HuH-7 (cell line): Measurements from ENCODE around the gene ACAA2.
A peak's percentile ranks its signal among the peaks of the same experiment; 100 is the strongest.
"Not testable (repeated sequence)": the region's sequence is repeated elsewhere in the genome, so short reads cannot be mapped to it uniquely, and the experiment has no call there.

Source experiments
- DNase-seq: peaks from one replicate; pipeline ENCODE4 v3.0.0; 2011; ENCODE audit warnings: low spot score

ACAA2 gene

DNA sequence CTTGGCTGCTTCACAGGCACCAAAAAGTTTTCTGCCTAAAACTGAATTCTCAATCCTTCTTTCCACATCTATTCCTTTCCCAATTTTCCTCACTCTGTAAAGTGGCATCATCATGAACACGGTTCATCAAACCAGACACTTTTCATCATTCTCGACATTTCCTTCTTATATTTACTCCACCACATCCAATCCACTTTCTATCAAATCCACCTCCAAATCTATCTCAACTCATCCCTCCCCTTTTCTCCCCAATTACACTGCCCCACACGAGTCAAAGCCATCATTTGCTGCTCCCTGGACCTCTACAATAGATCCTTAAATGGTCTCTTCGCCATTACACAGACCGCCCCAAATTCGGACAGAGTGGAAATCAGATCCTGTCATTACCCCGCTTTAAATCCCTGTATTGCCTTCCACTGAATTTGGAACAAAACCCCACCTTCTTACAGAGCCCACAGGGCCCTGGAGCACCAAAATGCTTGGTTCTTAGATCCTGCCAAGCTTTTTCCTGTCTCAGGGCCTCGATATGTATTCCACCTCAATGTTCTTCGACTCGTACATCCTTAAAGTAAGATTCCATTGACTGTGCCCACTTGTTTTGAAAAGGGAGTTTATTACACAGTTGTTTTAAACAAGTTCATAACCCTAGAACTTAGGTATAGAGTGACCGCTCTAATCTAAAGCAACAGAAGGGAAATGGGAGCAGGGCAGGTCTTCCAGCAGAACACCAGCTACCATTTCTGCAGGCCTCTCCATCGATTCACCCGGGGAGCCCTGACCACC is 856 bp downstream of the ACAA2 start:
- no peak for DNase-seq

DNA sequence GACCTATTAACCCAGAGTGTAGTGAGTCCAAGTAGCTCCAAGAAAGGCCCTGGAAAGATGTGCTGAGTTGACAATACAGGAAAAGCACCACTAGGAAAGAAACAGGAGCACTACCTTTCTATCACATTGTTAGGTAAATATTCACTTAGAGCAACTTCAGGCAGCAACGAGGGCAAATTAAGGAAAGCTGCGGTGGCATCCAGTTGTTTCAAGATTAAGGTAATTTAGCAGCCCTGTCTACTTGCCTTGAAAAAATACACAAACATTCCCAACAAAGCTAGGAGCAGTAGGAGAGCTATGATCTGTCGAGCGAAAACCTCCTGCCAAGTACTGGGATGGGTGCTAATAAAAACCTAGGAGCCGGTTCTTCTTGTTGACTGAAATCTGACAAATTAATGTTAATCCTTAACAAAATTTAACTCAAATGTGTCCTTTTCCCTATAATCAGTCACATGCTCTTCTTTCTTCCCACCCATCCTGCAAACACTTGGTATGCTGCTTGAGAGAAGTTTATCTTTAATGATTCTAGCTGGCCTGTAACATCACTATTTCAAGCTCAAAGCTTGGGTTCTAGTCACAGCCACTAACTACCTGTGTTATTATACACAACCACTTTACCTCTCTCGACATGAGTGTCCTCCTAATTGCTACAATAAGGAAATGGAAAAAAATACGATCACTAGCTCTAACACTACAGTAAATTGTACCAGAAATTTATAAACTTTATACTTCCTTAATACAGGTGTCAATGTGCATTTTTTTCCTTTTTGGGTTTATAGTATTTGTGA is 2.0 kb downstream of the ACAA2 start:
- DNase-seq: no peak

- DNase-seq: not testable (repeated sequence)
Measured at GRCh38 chr18:49808553-49809191, 4.7 kb downstream of the ACAA2 start.

DNA sequence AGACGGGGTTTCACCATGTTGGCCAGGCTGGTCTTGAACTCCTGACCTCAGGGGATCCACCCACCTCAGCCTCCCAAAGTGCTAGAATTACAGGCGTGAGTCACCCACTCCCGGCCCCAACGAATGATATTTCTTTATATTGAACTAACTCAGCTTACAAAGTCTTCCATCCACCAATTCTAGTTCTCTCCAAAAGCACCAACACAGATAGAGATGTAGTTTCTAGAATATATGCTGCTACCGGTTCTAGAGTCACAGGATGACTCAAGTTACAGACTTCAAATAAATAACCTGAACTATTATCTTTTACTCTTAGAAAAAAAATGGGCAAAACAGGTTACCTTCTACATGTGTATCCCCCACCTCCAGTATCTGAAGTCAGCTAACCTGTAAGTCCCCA is 9.2 kb downstream of the ACAA2 start:
- DNase-seq: no peak

DNA sequence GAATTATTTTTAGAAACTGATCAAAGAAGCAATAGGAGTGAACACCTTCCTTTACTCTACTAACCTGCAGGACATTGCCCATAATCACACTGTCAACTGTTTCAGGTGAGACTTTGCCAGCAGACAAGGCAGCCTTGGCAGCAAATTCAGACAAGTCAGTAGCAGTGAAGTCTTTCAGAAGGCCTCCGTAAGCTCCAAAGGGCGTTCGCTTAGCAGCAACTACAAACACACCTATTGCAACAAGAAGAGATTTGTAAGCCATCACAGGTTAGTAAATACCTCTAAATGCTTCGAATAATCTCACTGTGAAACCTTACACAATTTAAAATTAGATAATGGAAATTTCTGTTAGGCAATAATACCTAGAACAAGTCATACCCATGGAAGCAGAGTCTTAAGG is 10.7 kb downstream of the ACAA2 start:
- no peak for DNase-seq

- not testable (repeated sequence) for DNase-seq
Measured at GRCh38 chr18:49800491-49800890, 12.8 kb downstream of the ACAA2 start.

- DNase-seq: not testable (repeated sequence)
Measured at GRCh38 chr18:49799806-49800205, 13.5 kb downstream of the ACAA2 start.

- no peak for DNase-seq
Measured at GRCh38 chr18:49798001-49798400, 15.3 kb downstream of the ACAA2 start.

DNA sequence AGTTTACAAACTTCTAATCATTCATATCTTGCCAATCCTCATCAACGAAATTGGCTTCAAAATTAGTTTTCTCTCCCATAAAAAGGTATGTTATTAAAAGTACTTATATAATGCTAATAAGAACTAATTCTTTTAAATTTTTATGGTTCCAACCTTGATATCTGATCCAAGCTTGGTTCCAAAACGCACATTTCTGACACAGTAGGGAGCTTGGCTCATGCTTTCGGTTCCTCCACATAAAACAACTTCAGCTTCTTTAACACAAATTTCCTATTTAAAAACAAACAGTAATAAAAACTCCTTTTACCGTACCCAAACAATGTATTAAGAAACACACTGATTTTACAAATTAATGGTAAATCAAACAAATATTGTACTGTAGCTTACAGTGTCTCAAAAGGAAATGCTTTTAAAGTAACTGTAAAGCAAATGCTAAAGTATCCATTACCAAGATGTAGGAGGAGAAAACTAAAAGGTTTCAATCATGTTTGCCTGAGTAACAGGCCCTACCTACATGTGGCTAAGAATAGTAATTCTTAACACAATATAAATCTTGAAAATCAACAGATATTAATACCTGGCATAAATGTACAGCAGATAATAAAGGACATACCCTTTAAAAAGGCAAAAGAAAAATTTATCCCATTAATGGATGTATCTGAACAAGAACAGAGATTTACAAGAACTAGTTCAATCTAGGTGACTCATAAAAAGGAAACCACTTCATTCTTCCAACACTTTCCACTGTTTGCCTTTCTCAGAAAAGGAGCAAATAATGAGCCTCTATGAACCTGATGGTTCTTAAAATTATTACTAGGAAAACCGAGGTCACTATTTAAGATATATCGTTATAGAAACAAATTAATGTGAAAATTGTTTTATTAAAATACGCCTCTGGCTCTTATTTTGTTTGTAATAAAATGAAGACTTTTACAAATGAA is 17.5 kb downstream of the ACAA2 start:
- DNase-seq: no peak

- no peak for DNase-seq
Measured at GRCh38 chr18:49794743-49795142, 18.6 kb downstream of the ACAA2 start.

- DNase-seq: not testable (repeated sequence)
Measured at GRCh38 chr18:49789560-49790134, 23.7 kb downstream of the ACAA2 start.

DNA sequence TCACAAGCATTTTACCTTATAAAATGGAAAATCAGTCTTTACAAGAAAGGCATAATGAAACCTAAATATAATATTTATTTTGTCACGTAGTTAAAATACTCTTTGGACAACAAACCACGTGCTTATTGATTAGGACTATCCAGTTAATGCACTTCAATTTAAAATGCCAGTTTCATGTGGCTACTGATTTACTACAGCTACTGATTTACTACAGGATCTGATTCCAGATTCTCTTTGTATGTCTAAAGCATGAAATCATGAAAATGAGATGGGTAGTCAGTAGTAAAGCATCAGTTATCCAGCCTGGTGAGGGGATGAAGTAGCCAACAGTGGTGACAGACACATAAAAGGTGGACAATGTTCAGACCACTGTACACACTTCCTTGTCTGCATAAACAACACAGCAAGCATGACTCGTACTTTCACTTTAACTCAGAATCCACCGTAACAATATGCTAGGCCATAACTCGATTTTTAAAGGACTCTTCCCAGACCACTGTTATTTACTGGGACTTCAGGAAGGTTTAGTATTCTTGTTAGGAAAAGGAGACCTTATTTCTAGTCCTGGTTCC is 24.9 kb downstream of the ACAA2 start:
- DNase-seq: no peak

DNA sequence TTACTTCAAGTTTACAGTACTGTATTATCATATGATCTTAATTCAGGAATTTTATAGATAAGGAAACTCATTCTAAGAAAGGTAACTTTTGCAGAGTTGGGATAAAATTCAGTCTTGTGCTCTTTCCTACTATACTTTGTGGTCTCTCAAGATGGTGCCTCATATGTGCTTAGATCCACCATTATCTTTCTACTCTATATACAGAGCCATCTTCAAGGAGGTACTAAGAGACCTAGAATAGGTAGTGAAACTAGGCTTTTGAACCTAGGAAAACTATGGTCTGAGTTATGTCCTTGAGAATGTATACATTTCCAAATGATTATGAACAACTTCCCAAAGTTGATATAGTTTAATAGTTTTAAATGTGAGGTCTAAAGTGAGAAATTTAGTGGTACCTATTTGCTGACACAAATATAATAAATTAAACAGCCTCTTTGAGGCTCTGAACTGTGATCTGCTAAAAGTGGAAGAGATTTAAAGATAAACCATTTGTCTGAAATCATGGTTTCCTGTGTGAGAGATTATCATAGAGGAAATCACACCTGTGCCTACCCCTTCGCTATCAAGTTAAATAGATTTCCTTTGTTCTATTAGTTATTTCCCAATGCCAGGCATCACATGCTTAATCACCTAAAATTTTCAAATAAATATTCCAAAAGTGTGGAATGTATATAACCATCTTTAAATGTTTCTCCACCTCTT is 27.2 kb downstream of the ACAA2 start:
- no peak for DNase-seq

DNA sequence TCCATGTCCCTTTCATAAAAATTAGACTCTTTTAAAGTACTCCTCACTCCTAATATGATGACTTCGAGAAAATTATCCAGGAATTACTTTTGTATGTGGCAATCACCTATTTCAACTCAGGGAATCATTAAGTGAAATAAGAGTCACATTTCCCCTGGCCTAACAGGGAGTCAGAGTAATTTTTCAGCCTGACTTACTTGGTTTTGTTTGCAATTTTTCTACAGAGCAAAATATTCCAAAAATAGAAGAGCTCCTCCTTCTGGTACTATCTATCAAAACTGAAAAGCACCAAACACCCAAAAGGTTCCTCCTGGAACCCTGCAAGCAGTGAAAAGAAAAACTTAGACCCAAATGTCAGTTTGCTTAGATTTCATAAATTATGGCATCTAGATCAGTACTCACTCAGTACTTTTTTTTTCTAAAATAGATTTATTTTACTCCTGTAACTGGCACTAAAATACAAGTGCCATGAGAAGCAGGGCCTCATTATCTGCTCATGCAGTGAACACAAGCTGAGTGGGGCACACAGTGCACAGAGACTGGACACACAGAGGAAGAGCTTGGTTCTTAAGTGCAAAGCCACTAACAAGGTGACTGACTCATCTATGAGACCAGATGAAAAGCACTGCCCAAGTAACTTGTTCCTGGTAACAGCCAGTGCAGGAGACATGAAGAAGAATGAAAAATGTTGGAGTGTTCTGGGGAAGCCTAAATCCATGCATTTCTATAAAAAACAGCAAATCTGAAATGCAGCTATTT is 28.7 kb downstream of the ACAA2 start:
- DNase-seq: no peak

DNA sequence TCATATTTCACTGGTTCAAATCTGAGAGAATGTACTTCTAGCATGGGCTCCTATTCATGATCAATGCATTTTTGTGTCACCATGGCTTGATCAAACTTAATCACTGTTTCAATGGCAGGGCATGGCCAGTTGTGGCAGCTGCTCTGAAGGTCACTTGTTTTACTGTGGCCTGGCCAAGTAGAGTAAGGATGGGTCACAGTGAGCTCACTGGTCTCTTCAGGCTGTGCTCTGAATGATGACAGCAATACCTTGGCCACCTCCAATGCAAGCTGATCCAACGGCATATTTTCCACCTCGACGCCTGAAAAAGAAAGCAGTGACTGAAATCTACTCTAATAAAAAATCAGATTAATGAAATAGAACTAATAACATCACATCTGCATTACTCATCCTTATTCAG is 29.7 kb downstream of the ACAA2 start:
- not testable (repeated sequence) for DNase-seq

DNA sequence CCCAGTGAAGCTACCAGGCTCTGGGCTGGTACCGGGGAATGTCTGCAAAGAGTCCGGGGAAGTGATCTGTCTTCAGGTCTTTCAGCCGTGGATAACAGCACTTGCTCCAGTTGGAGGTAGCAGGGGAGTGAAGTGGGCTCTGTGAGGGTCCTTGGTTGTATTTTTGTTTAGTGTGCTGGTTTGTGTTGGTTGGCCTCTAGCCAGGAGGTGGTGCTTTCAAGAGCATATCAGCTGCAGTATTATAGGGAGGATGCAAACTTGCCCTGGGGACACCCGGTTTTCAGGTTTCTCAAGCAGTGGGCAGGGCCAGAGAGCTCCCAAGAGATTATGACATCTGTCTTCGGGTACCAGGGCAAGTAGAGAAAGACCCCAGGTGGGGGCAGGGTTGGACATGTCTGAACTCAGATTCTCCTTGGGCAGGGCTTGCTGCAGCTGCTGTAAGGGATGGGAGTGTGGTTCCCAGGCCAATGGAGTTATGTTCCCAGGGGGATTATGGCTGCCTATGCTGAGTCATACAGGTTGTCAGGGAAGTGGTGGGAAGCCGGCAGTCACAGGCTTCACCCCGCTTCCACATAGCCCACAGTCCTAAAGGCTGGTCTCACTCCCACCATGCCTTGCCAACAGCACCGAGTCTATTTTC is 34.4 kb downstream of the ACAA2 start:
- no peak for DNase-seq

DNA sequence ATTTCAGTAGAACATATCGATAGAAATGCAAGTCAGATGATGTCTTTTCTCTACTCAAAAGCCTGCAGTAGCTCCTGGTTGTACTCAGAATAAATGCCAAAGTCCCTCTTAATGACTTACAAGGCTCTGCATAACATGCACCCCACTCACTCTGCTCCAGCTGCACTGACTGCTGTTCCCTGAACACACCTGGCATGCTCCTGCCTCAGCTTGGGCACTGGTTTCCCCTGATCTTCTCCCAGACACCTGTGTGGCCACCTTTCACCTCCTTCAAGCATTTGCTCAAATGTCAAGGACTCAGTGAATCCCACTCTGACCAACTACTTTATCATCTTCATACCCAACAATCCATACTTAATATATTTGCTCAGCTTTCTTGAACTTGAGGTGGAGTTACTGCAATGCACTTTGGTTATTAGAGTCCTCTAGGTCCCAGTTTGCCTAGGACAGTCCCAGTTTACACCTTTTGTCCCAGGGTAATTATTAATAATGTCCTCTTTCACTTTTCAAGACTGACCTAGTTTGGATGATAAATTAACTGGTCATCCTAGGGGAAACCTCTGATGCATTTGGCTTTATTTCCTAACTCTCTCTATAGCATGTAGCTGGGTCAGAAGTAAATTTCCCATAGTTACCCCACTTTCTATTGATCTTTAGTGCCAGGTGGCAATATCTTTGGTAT is 44.1 kb downstream of the ACAA2 start:
- DNase-seq: no peak

DNA sequence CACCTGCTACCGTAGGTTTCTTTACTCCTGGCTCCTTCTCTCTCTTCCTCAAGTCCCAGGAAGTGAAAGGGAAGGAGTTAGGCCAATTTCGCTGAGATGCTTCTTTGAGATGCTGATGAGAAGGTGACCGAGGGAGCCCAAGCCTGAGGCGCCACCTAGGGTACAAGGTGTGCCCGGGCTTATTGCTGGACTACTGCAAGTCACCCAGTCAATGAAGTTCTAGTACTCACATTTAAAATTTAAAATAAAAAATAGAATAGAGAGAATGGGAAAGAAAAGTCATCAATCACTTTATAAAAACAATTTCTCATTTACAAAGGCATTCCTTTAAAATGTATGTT is 45.3 kb downstream of the ACAA2 start:
- DNase-seq: peak; percentile 32
